ENCODE measurements around the gene PARD6G. TPM values are rescaled to one million over a fixed set of nuclear protein-coding genes. Genes with fewer than 3 reads are reported as not detected.
"Not testable (repeated sequence)": the region's sequence is repeated elsewhere in the genome, so short reads cannot be mapped to it uniquely, and the experiment has no call there.

Gene PARD6G
- total RNA-seq, 1 donor from 2014 or later, result 9.4 TPM

- Histone ChIP-seq H3K36me3 (ENCODE audit: control insufficient read depth, insufficient read depth, low read length) (no peaks in the 10 kb centered on the region), H3K27me3 (ENCODE audit: control insufficient read depth, insufficient read depth, low read length) (no peaks in the 10 kb centered on the region), H3K4me3 (ENCODE audit: low read depth, low read length) (no peak overlapping the region)
- no peak for TF ChIP-seq CTCF (IDR thresholded peaks at IDR 0.05; ENCODE audit: insufficient read depth, low read length, poor library complexity, severe bottlenecking)
- no peak for DNase-seq (ENCODE audit: low read depth)
Observed at GRCh38 chr18:80166240-80166639, 81.1 kb downstream of the PARD6G start.

GRCh38 chr18:80164727-80165355 lies 82.5 kb downstream of the PARD6G start:
- not testable (repeated sequence) for H3K4me3 ChIP-seq (ENCODE audit: low read depth, low read length); H3K27me3 ChIP-seq (ENCODE audit: control insufficient read depth, insufficient read depth, low read length); DNase-seq (ENCODE audit: low read depth); H3K36me3 ChIP-seq (ENCODE audit: control insufficient read depth, insufficient read depth, low read length)

GRCh38 chr18:80163183-80163582 lies 84.1 kb downstream of the PARD6G start:
- TF ChIP-seq CTCF (IDR thresholded peaks at IDR 0.05; ENCODE audit: insufficient read depth, low read length, poor library complexity, severe bottlenecking), result no peak
- Histone ChIP-seq H3K27me3 (ENCODE audit: control insufficient read depth, insufficient read depth, low read length) (peaks cover 4% of the 10 kb centered on the region), H3K36me3 (ENCODE audit: control insufficient read depth, insufficient read depth, low read length) (no peaks in the 10 kb centered on the region), H3K4me3 (ENCODE audit: low read depth, low read length) (no peak overlapping the region)
- DNase-seq (ENCODE audit: low read depth), result no peak

DNA sequence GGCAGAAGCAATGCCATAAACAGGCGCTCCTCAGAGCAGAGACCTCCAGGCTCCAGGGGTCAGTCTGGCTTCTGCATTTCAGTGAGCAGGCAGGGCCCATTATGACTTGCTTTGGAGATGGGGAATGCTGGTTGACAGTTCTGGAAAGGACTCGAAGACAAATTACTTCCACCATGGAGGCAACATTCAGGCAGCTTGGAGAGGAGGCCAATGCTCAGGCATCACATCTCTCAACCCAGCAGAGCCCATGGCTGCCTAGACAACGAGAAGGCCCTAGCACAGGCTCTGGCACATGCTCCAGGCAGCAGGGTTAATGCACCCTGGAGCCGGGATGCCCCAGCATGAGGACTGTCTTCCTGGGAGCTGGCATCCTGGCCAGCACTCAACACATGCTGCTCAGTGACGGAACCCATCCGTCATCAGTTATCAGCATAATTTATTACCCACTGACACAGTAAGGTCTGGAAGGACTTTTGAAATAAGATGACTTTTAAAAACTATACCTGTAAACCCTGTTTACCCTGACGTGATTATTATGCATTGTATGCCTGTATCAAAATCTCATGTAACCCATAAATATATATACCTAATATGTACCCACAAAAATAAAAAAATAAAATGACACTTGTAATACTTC lies 85.4 kb downstream of the PARD6G start:
- no peak for DNase-seq (ENCODE audit: low read depth)
- H3K4me3 ChIP-seq (ENCODE audit: low read depth, low read length), result no peak overlapping the region
- peaks cover 4% of the 10 kb centered on the region for H3K27me3 ChIP-seq (ENCODE audit: control insufficient read depth, insufficient read depth, low read length)
- H3K36me3 ChIP-seq (ENCODE audit: control insufficient read depth, insufficient read depth, low read length), result no peaks in the 10 kb centered on the region
- TF ChIP-seq CTCF (IDR thresholded peaks at IDR 0.05; ENCODE audit: insufficient read depth, low read length, poor library complexity, severe bottlenecking), result no peak

DNA sequence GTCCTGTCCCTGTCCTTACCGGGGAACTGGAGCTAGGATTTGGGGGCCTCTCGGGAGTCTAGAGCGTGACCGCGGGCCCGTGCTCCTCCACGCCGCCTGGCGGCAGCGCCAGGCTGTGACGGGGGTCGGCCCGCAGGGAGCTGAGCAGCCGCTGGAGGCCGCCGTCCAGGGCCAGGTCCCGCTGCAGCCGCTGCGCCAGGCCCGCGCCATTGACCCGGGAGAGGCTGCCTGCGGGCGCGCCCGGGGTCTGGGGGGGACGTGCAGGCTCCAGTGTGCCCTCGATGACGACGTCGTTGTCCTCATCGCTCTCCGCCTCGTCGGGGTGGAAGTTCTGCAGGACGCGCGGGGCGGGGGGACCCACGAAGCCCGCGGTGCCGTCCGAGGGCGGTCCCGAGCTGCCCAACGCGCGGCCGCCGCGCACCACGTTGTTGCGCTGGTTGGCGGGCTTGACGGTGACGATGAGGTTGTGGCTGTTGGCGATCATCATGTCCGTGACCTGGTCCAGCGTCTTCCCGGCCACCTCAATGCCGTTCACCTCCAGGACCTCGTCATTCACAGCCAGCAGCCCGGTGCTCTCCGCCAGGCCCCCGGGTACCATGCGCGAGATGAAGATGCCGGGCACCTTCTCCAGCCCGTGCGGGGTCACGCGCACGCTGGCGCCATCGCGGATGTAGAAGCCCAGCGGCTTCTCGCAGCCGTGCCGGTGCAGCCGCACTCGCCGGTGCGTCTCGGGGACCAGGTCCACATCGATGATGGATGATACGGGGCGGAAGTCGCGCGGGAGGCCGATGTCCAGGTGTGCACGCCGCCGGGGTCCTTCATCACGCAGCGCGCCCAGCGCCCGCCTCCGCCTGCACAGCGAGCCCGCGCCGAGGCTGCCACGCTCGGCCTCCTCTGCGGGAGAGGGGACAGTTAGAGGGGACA lies 87.3 kb downstream of the PARD6G start:
- DNase-seq (ENCODE audit: low read depth), result no peak
- Histone ChIP-seq H3K27me3 (ENCODE audit: control insufficient read depth, insufficient read depth, low read length) (peaks cover 4% of the 10 kb centered on the region), H3K36me3 (ENCODE audit: control insufficient read depth, insufficient read depth, low read length) (no peaks in the 10 kb centered on the region), H3K4me3 (ENCODE audit: low read depth, low read length) (peak overlapping the region; percentile 21)
- peak; percentile 59 for TF ChIP-seq CTCF (IDR thresholded peaks at IDR 0.05; ENCODE audit: insufficient read depth, low read length, poor library complexity, severe bottlenecking)

- Histone ChIP-seq H3K4me3 (ENCODE audit: low read depth, low read length) (no peak overlapping the region), H3K36me3 (ENCODE audit: control insufficient read depth, insufficient read depth, low read length) (no peaks in the 10 kb centered on the region), H3K27me3 (ENCODE audit: control insufficient read depth, insufficient read depth, low read length) (peaks cover 4% of the 10 kb centered on the region)
- no peak for DNase-seq (ENCODE audit: low read depth)
- TF ChIP-seq CTCF (IDR thresholded peaks at IDR 0.05; ENCODE audit: insufficient read depth, low read length, poor library complexity, severe bottlenecking), result no peak
Observed at GRCh38 chr18:80158365-80158764, 88.9 kb downstream of the PARD6G start.

All from kidney epithelial cell (primary cell).